Measurements from ENCODE around the gene GPRC5C.

GPRC5C gene

DNA sequence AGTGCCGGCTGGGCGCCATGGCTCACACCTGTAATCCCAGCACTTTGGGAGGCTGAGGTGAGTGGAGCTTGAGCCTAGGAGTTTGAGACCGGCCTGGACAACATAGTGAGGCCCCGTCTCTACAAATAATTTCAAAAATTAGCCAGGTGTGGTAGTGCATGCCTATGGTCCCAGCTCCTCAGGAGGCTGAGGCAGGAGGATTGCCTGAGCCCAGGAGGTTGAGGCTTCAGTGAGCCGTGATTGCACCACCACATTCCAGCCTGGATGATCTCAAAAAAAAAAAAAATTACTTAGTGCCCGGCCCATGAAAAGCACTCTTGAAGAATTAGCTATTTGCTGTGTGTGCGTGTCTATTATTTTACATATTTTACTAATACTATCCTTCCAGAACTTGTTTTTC is 9.6 kb downstream of the GPRC5C start:
- TF ChIP-seq CTCF (IDR thresholded peaks at IDR 0.05) = no peak
- Histone ChIP-seq H3K79me2 (peaks cover 5% of the 10 kb centered on the region), H3K4me3 (ENCODE audit: low read depth, low read length) (no peak overlapping the region), H3K9me3 (ENCODE audit: control insufficient read depth, low read length) (no peaks in the 10 kb centered on the region), H3K27ac (peak overlapping the region; percentile 25), H3K9ac (no peak overlapping the region), H3K4me2 (ENCODE audit: low read length) (no peak overlapping the region), H3K36me3 (ENCODE audit: control insufficient read depth, insufficient read depth, low read length) (no peaks in the 10 kb centered on the region), H2AFZ (no peak overlapping the region), H3K27me3 (ENCODE audit: control insufficient read depth, insufficient read depth, low read length) (no peaks in the 10 kb centered on the region), H3K4me1 (peaks cover 42% of the 10 kb centered on the region)

DNA sequence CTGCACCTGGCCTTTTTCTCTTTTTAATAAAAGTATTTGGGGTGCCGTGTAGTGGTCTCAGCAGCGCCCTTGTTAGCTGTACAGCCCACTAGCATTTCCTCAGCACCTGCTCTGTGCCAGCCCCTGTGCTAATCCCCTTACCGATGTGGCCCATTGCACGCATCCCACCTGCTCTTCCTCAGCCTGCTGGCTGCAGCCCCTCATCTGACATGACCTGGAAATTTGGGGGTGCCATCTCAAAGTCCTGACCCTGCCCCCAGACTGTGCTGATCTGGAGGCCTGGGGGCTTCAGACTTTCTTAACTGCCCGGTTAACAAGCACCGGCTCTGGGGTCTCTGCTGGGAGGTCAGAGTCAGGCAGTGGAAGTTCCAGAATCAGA is 10.4 kb downstream of the GPRC5C start:
- Histone ChIP-seq H3K4me1 (peaks cover 47% of the 10 kb centered on the region), H3K4me2 (ENCODE audit: low read length) (peak overlapping the region; percentile 66), H3K36me3 (ENCODE audit: control insufficient read depth, insufficient read depth, low read length) (no peaks in the 10 kb centered on the region), H3K27me3 (ENCODE audit: control insufficient read depth, insufficient read depth, low read length) (no peaks in the 10 kb centered on the region), H2AFZ (no peak overlapping the region), H3K9me3 (ENCODE audit: control insufficient read depth, low read length) (no peaks in the 10 kb centered on the region), H3K4me3 (ENCODE audit: low read depth, low read length) (peak overlapping the region; percentile 43), H3K27ac (peak overlapping the region; percentile 100), H3K9ac (no peak overlapping the region), H3K79me2 (peaks cover 5% of the 10 kb centered on the region)
- TF ChIP-seq CTCF (IDR thresholded peaks at IDR 0.05) = no peak

- Histone ChIP-seq H3K4me1 (peaks cover 51% of the 10 kb centered on the region), H2AFZ (peak overlapping the region; percentile 93), H3K27me3 (ENCODE audit: control insufficient read depth, insufficient read depth, low read length) (no peaks in the 10 kb centered on the region), H3K36me3 (ENCODE audit: control insufficient read depth, insufficient read depth, low read length) (no peaks in the 10 kb centered on the region), H3K9me3 (ENCODE audit: control insufficient read depth, low read length) (no peaks in the 10 kb centered on the region), H3K4me2 (ENCODE audit: low read length) (peak overlapping the region; percentile 66), H3K79me2 (peaks cover 5% of the 10 kb centered on the region), H3K27ac (peak overlapping the region; percentile 100), H3K4me3 (ENCODE audit: low read depth, low read length) (peak overlapping the region; percentile 43), H3K9ac (peak overlapping the region; percentile 57)
- TF ChIP-seq CTCF (IDR thresholded peaks at IDR 0.05) = no peak
Observed at GRCh38 chr17:74442670-74443515, 11.0 kb downstream of the GPRC5C start.

GRCh38 chr17:74443516-74444296 is 11.8 kb downstream of the GPRC5C start:
- Histone ChIP-seq H3K4me2 (ENCODE audit: low read length) (peak overlapping the region; percentile 66), H3K4me1 (peaks cover 51% of the 10 kb centered on the region), H3K79me2 (peaks cover 5% of the 10 kb centered on the region), H3K36me3 (ENCODE audit: control insufficient read depth, insufficient read depth, low read length) (no peaks in the 10 kb centered on the region), H3K27ac (peak overlapping the region; percentile 100), H3K4me3 (ENCODE audit: low read depth, low read length) (peak overlapping the region; percentile 43), H2AFZ (peak overlapping the region; percentile 93), H3K27me3 (ENCODE audit: control insufficient read depth, insufficient read depth, low read length) (no peaks in the 10 kb centered on the region), H3K9me3 (ENCODE audit: control insufficient read depth, low read length) (no peaks in the 10 kb centered on the region), H3K9ac (no peak overlapping the region)
- no peak for TF ChIP-seq CTCF (IDR thresholded peaks at IDR 0.05)

Measured in parathyroid adenoma (tissue), 2 donors.